Measurements from ENCODE around the gene APEX1. TPM values are rescaled to one million over a fixed set of nuclear protein-coding genes. Genes with fewer than 3 reads are reported as not detected.
A peak's percentile ranks its signal among the peaks of the same experiment; 100 is the strongest.
"Not testable (repeated sequence)": the region's sequence is repeated elsewhere in the genome, so short reads cannot be mapped to it uniquely, and the experiment has no call there.

APEX1 gene
- total RNA-seq, 1 donor from 2014 or later = 76.6 TPM

DNA sequence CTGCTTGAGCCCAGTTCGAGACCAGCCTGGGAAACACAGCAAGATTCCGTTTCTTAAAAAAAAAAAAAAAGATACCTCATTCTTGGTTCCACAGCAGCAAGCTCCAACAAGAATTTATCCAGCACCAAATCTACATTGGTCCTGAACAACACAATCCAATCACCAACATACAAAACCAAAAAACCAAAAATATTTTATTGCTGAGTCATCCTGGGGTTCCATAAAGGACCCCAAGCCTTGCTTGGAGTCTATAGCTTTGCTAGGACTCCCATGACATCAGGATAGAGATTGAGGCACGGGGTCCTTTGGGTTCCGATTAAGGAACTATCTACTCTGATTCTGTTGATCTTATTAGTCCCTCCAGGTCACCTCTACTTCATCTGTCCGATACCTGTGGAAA is 8.1 kb upstream of the APEX1 start:
- Histone ChIP-seq H3K9me3 (ENCODE audit: low read depth) (no peaks in the 10 kb centered on the region), H3K27ac (no peak overlapping the region), H3K4me3 (no peak overlapping the region), H3K4me1 (no peaks in the 10 kb centered on the region), H3K79me2 (ENCODE audit: low read depth) (no peaks in the 10 kb centered on the region), H3K4me2 (no peak overlapping the region), H3K36me3 (peaks cover 9% of the 10 kb centered on the region), H2AFZ (replicated peaks) (no peak overlapping the region), H3K27me3 (no peaks in the 10 kb centered on the region), H3K9ac (no peak overlapping the region), H4K20me1 (ENCODE audit: low read depth) (no peaks in the 10 kb centered on the region), H3F3A (ENCODE audit: low read depth) (peaks cover 2% of the 10 kb centered on the region)
- TF ChIP-seq EZH2 (IDR thresholded peaks at IDR 0.05) (no peak), CTCF (IDR thresholded peaks at IDR 0.05) (no peak), EZH2phosphoT487 (IDR thresholded peaks at IDR 0.05) (no peak)
- no peak overlapping the region for H3K4me3 Mint-ChIP-seq
- no peaks in the 10 kb centered on the region for H3K9me3 Mint-ChIP-seq
- H3K27me3 Mint-ChIP-seq (ENCODE audit: insufficient read depth, low read depth) = no peaks in the 10 kb centered on the region
- no peak for DNase-seq (ENCODE audit: low spot score)
- no peaks in the 10 kb centered on the region for H3K4me1 Mint-ChIP-seq
- no peak overlapping the region for H3K27ac Mint-ChIP-seq
- peaks cover 25% of the 10 kb centered on the region for H3K36me3 Mint-ChIP-seq

DNA sequence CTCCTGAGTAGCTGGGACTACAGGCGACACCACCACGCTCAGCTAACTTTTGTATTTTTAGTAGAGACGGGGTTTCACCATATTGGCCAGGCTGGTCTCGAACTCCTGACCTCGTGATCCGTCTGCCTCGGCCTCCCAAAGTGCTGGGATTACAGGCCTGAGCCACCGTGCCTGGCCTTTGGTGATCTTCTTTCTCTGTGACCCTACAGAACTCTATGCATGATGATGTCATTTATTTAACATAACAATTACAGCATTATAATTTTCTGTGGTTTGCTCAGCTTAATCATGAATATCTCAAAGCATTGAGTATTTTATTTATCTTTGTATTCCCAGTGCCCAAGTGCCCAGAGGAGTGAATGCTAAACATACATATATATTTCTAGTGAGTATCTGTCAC is 2.2 kb upstream of the APEX1 start:
- not testable (repeated sequence) for H3K27ac ChIP-seq; H3K9me3 ChIP-seq (ENCODE audit: low read depth); H2AFZ ChIP-seq (replicated peaks); DNase-seq (ENCODE audit: low spot score); H3K4me1 ChIP-seq; H3K27me3 Mint-ChIP-seq (ENCODE audit: insufficient read depth, low read depth); H3K4me3 ChIP-seq; H3K4me2 ChIP-seq; H3K4me1 Mint-ChIP-seq; H3K9me3 Mint-ChIP-seq; H3K27ac Mint-ChIP-seq; H3K9ac ChIP-seq; H4K20me1 ChIP-seq (ENCODE audit: low read depth); H3K27me3 ChIP-seq
- H3K36me3 Mint-ChIP-seq = peaks cover 22% of the 10 kb centered on the region
- Histone ChIP-seq H3K79me2 (ENCODE audit: low read depth) (peaks cover 46% of the 10 kb centered on the region), H3F3A (ENCODE audit: low read depth) (peaks cover 30% of the 10 kb centered on the region), H3K36me3 (peaks cover 16% of the 10 kb centered on the region)
- peak overlapping the region; percentile 72 for H3K4me3 Mint-ChIP-seq

GRCh38 chr14:20455355-20456300 is 602 bp downstream of the APEX1 start:
- Mint-ChIP-seq H3K27me3 (ENCODE audit: insufficient read depth, low read depth) (no peaks in the 10 kb centered on the region), H3K36me3 (peaks cover 16% of the 10 kb centered on the region), H3K27ac (no peak overlapping the region), H3K4me3 (no peak overlapping the region), H3K9me3 (no peaks in the 10 kb centered on the region), H3K4me1 (peaks cover 10% of the 10 kb centered on the region)
- Histone ChIP-seq H3K4me2 (peak overlapping the region; percentile 85), H3K79me2 (ENCODE audit: low read depth) (peaks cover 59% of the 10 kb centered on the region), H2AFZ (replicated peaks) (peak overlapping the region; percentile 84), H3K4me3 (peak overlapping the region; percentile 84), H3K36me3 (peaks cover 7% of the 10 kb centered on the region), H3K9ac (peak overlapping the region; percentile 93), H3K27ac (peak overlapping the region; percentile 99), H3K27me3 (no peaks in the 10 kb centered on the region), H4K20me1 (ENCODE audit: low read depth) (peaks cover 10% of the 10 kb centered on the region), H3K9me3 (ENCODE audit: low read depth) (no peaks in the 10 kb centered on the region), H3F3A (ENCODE audit: low read depth) (peaks cover 56% of the 10 kb centered on the region), H3K4me1 (peaks cover 9% of the 10 kb centered on the region)
- TF ChIP-seq CTCF (IDR thresholded peaks at IDR 0.05) (no peak), EZH2 (IDR thresholded peaks at IDR 0.05) (no peak), EZH2phosphoT487 (IDR thresholded peaks at IDR 0.05) (no peak)
- DNase-seq (ENCODE audit: low spot score) = peak; percentile 86

- Mint-ChIP-seq H3K4me1 (peaks cover 17% of the 10 kb centered on the region), H3K27ac (no peak overlapping the region)
- TF ChIP-seq CTCF (IDR thresholded peaks at IDR 0.05) (no peak), EZH2 (IDR thresholded peaks at IDR 0.05) (no peak), EZH2phosphoT487 (IDR thresholded peaks at IDR 0.05) (no peak)
Measured at GRCh38 chr14:20456971-20457370, 1.9 kb downstream of the APEX1 start.

More at GRCh38 chr14:20456971-20457370, 1.9 kb downstream of the APEX1 start:
- Histone ChIP-seq H3K4me3 (no peak overlapping the region), H4K20me1 (ENCODE audit: low read depth) (peaks cover 14% of the 10 kb centered on the region), H3K9me3 (ENCODE audit: low read depth) (no peaks in the 10 kb centered on the region), H3K9ac (no peak overlapping the region), H3K79me2 (ENCODE audit: low read depth) (peaks cover 65% of the 10 kb centered on the region), H3K27ac (peak overlapping the region; percentile 99), H3K27me3 (no peaks in the 10 kb centered on the region), H3K36me3 (peaks cover 7% of the 10 kb centered on the region), H3F3A (ENCODE audit: low read depth) (peaks cover 59% of the 10 kb centered on the region), H3K4me1 (peaks cover 9% of the 10 kb centered on the region), H2AFZ (replicated peaks) (no peak overlapping the region), H3K4me2 (peak overlapping the region; percentile 85)
- Mint-ChIP-seq H3K4me3 (no peak overlapping the region), H3K9me3 (no peaks in the 10 kb centered on the region), H3K36me3 (peaks cover 15% of the 10 kb centered on the region), H3K27me3 (ENCODE audit: insufficient read depth, low read depth) (no peaks in the 10 kb centered on the region)
- DNase-seq (ENCODE audit: low spot score) = no peak
